Astrocyte (in vitro differentiated cells and primary cell): ENCODE data around the gene PNPLA2. TPM values are rescaled to one million over a fixed set of nuclear protein-coding genes. Genes with fewer than 3 reads are reported as not detected.

Experiments
- DNase-seq: peaks from one replicate; pipeline ENCODE4 v3.0.0-alpha.2; 2010; ENCODE audit warnings: low read depth
- FAIRE-seq: peaks from 2 replicates; lab custom pipeline; 2011; peaks lifted over from hg19 to GRCh38; lab: Jason Lieb, UNC
- H2AFZ ChIP-seq: 2 replicates; pipeline ENCODE4 v1.6.0; 2012; ENCODE audit warnings: low read depth, low read length, inconsistent platforms
- H3K27ac ChIP-seq: 2 replicates; pipeline ENCODE4 v1.5.1; 2011; ENCODE audit warnings: low read depth, low read length, inconsistent platforms
- H3K27me3 ChIP-seq: 2 replicates; pipeline ENCODE4 v1.6.0; 2011; ENCODE audit warnings: low read length, inconsistent platforms; ENCODE audit not compliant: insufficient read depth
- H3K36me3 ChIP-seq: 2 replicates; pipeline ENCODE4 v1.5.1; 2011; ENCODE audit warnings: low read length, inconsistent platforms; ENCODE audit not compliant: insufficient read depth
- H3K4me1 ChIP-seq: 2 replicates; pipeline ENCODE4 v1.5.1; 2011; ENCODE audit warnings: low read length, inconsistent platforms; ENCODE audit not compliant: insufficient read depth
- H3K4me2 ChIP-seq: 2 replicates; pipeline ENCODE4 v1.6.0; 2012; ENCODE audit warnings: low read length, inconsistent platforms
- H3K4me3 ChIP-seq: 2 replicates; pipeline ENCODE4 v1.5.1; 2011; ENCODE audit warnings: low read depth, mild to moderate bottlenecking, low read length, inconsistent platforms; ENCODE audit not compliant: insufficient read depth
- H3K79me2 ChIP-seq: 2 replicates; pipeline ENCODE4 v1.6.0; 2012; ENCODE audit warnings: mild to moderate bottlenecking, low read length, inconsistent platforms; ENCODE audit not compliant: insufficient read depth
- H3K9ac ChIP-seq: 2 replicates; pipeline ENCODE4 v1.6.0; 2012; ENCODE audit warnings: mild to moderate bottlenecking, low read length, inconsistent platforms
- H3K9me3 ChIP-seq: 2 replicates; pipeline ENCODE4 v1.5.1; 2012; ENCODE audit warnings: low read depth, mild to moderate bottlenecking, low read length, inconsistent platforms; ENCODE audit not compliant: insufficient read depth
- H4K20me1 ChIP-seq: 2 replicates; pipeline ENCODE4 v1.6.0; 2012; ENCODE audit warnings: low read length, inconsistent platforms; ENCODE audit not compliant: insufficient read depth
- H3K27ac Mint-ChIP-seq: one replicate; pipeline ENCODE4 v1.8.0; 2021; ENCODE audit warnings: mild to moderate bottlenecking, mixed read lengths; ENCODE audit not compliant: unreplicated experiment
- H3K27me3 Mint-ChIP-seq: one replicate; pipeline ENCODE4 v1.8.0; 2021; ENCODE audit warnings: low read depth, mixed read lengths; ENCODE audit not compliant: unreplicated experiment
- H3K36me3 Mint-ChIP-seq: one replicate; pipeline ENCODE4 v1.8.0; 2021; ENCODE audit warnings: low read depth, mixed read lengths; ENCODE audit not compliant: unreplicated experiment
- H3K4me1 Mint-ChIP-seq: one replicate; pipeline ENCODE4 v1.8.0; 2021; ENCODE audit warnings: low read depth, mixed read lengths; ENCODE audit not compliant: unreplicated experiment
- H3K4me3 Mint-ChIP-seq: one replicate; pipeline ENCODE4 v1.8.0; 2021; ENCODE audit warnings: mild to moderate bottlenecking, moderate library complexity, mixed read lengths; ENCODE audit not compliant: unreplicated experiment
- H3K9me3 Mint-ChIP-seq: one replicate; pipeline ENCODE4 v1.8.0; 2021; ENCODE audit warnings: mild to moderate bottlenecking, mixed read lengths; ENCODE audit not compliant: unreplicated experiment
- EZH2 ChIP-seq: IDR thresholded peaks from 2 replicates; pipeline ENCODE4 v1.6.1; 2012; ENCODE audit warnings: mild to moderate bottlenecking, low read length, inconsistent platforms; ENCODE audit not compliant: insufficient read depth
- total RNA-seq: library from RNA; stranded (reverse); gene quantifications from 2 replicates; pipeline ENCODE4 v1.2.1, GENCODE V29; 2021
- TF ChIP-seq, protein P1 (sequence below): IDR thresholded peaks from 2 replicates; pipeline ENCODE4 v1.5.1; 2011; ENCODE audit warnings: low read depth, mild to moderate bottlenecking, inconsistent platforms, low read length, moderate library complexity; ENCODE audit not compliant: insufficient read depth

The PNPLA2 gene
- total RNA-seq, 1 donor from 2014 or later: 46.8 TPM

- peaks cover 4% of the 10 kb centered on the region for H3K79me2 ChIP-seq
- DNase-seq (no peak), FAIRE-seq (no peak)
- Mint-ChIP-seq H3K27ac (peak overlapping the region; percentile 69), H3K27me3 (no peaks in the 10 kb centered on the region), H3K9me3 (no peaks in the 10 kb centered on the region), H3K36me3 (peaks cover 2% of the 10 kb centered on the region), H3K4me1 (no peaks in the 10 kb centered on the region), H3K4me3 (peak overlapping the region; percentile 85)
- H4K20me1 ChIP-seq: peaks cover 52% of the 10 kb centered on the region
- TF ChIP-seq EZH2: no peak
- TF ChIP-seq, protein P1, sequence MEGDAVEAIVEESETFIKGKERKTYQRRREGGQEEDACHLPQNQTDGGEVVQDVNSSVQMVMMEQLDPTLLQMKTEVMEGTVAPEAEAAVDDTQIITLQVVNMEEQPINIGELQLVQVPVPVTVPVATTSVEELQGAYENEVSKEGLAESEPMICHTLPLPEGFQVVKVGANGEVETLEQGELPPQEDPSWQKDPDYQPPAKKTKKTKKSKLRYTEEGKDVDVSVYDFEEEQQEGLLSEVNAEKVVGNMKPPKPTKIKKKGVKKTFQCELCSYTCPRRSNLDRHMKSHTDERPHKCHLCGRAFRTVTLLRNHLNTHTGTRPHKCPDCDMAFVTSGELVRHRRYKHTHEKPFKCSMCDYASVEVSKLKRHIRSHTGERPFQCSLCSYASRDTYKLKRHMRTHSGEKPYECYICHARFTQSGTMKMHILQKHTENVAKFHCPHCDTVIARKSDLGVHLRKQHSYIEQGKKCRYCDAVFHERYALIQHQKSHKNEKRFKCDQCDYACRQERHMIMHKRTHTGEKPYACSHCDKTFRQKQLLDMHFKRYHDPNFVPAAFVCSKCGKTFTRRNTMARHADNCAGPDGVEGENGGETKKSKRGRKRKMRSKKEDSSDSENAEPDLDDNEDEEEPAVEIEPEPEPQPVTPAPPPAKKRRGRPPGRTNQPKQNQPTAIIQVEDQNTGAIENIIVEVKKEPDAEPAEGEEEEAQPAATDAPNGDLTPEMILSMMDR: no peak
- H2AFZ ChIP-seq: no peak overlapping the region
- H3K27ac ChIP-seq: peak overlapping the region; percentile 81
- H3K9ac ChIP-seq: peak overlapping the region; percentile 86
- H3K4me2 ChIP-seq: peak overlapping the region; percentile 96
- H3K4me3 ChIP-seq: peak overlapping the region; percentile 77
- H3K27me3 ChIP-seq: no peaks in the 10 kb centered on the region
- H3K4me1 ChIP-seq: peaks cover 16% of the 10 kb centered on the region
- H3K36me3 ChIP-seq: no peaks in the 10 kb centered on the region
- H3K9me3 ChIP-seq: no peaks in the 10 kb centered on the region
Observed at GRCh38 chr11:796565-797295, 22.0 kb upstream of the PNPLA2 start.

DNA sequence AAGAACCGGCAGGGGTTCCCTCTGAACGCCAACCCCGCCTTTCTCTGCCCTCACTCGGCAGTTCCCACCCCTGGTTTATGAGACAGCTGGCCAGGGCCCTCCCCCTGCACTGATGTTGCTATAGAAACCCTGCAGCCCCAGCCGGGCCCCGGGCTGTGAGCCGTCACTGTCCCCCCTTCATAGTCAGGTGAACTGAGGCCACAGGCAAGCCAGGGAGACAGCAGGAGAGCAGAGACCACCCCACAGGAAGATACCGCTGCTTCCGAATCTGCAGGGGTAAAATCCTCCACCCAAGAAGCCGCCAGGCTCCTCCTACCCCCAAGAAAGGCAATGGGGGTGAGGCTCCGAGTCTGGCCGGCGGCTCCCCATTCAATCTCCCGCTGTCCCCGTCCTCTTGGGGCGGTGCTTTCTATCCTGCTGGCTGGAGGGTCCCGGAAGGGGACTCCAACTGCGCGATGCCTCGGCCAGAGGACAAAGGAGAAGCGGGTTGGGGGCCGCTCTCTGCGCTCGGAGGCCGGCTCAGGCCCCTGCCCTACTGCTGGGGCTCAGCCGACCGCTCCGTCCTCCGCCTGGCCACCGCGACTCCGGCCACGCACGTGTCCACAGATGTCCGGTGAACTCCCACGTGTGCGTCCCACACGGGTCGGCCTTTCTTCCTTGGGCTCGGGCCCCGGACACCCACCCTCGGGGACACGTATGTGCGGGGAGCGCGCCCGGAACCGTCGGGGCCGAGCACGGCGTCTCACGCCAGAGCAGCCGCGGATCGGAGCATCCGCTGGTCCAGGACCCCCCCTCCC, 21.2 kb upstream of the PNPLA2 start:
- H3K9me3 Mint-ChIP-seq: no peaks in the 10 kb centered on the region
- H3K36me3 Mint-ChIP-seq: peaks cover 2% of the 10 kb centered on the region
- peak overlapping the region; percentile 81 for H3K27ac ChIP-seq
- H3K4me3 ChIP-seq: peak overlapping the region; percentile 77
- H3K4me2 ChIP-seq: peak overlapping the region; percentile 96
- no peaks in the 10 kb centered on the region for H3K27me3 ChIP-seq
- H3K4me1 Mint-ChIP-seq: no peaks in the 10 kb centered on the region
- H3K9ac ChIP-seq: peak overlapping the region; percentile 86
- H3K4me1 ChIP-seq: peaks cover 16% of the 10 kb centered on the region
- DNase-seq (peak; percentile 64), FAIRE-seq (no peak)
- peaks cover 4% of the 10 kb centered on the region for H3K79me2 ChIP-seq
- H4K20me1 ChIP-seq: peaks cover 52% of the 10 kb centered on the region
- H2AFZ ChIP-seq: peak overlapping the region; percentile 56
- H3K27ac Mint-ChIP-seq: peak overlapping the region; percentile 78
- TF ChIP-seq EZH2: no peak
- TF ChIP-seq, protein P1: no peak
- peak overlapping the region; percentile 85 for H3K4me3 Mint-ChIP-seq
- no peaks in the 10 kb centered on the region for H3K9me3 ChIP-seq
- no peaks in the 10 kb centered on the region for H3K36me3 ChIP-seq
- no peaks in the 10 kb centered on the region for H3K27me3 Mint-ChIP-seq
